ENCODE data around the gene LDLRAD3.
A peak's percentile ranks its signal among the peaks of the same experiment; 100 is the strongest.
"Not testable (repeated sequence)": the region's sequence is repeated elsewhere in the genome, so short reads cannot be mapped to it uniquely, and the experiment has no call there.

LDLRAD3 gene

GRCh38 chr11:36167073-36167472 is 223.2 kb downstream of the LDLRAD3 start:
- no peak for TF ChIP-seq CTCF (IDR thresholded peaks at IDR 0.05; ENCODE audit: unreplicated experiment in 3 of 3)
- Mint-ChIP-seq H3K4me3 (no peak overlapping the region), H3K9me3 (peaks cover 13% of the 10 kb centered on the region), H3K27ac (peak overlapping the region in 2 of 3 experiments; percentile 87 to 90), H3K36me3 (ENCODE audit: low read depth) (peaks cover 29% of the 10 kb centered on the region), H3K4me1 (peaks cover 64% of the 10 kb centered on the region), H3K27me3 (ENCODE audit: low read depth) (no peaks in the 10 kb centered on the region)

DNA sequence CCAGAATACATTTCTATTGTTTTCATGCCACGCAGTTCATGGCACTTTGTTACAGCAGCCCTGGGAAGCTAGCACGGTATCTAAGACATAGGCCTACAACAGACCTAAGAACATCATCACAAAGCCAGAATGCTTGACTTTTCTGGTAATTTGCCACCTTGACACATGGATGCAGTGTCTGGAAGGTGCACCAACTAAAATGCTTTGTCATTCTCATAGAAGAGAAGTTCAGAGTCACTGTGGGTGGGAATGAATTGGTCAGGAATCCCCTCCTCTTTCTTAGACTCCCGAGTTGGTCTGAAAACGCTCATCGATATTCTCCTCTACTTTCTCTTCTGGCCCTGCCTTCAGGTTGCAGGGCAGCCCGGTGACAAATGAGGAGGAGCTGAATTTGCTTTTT is 223.9 kb downstream of the LDLRAD3 start:
- Mint-ChIP-seq H3K36me3 (ENCODE audit: low read depth) (peaks cover 36% of the 10 kb centered on the region), H3K4me3 (no peak overlapping the region), H3K4me1 (peaks cover 57% of the 10 kb centered on the region), H3K27ac (peak overlapping the region in 2 of 3 experiments; percentile 29 to 90), H3K27me3 (ENCODE audit: low read depth) (no peaks in the 10 kb centered on the region), H3K9me3 (peaks cover 20% of the 10 kb centered on the region)
- no peak for TF ChIP-seq CTCF (IDR thresholded peaks at IDR 0.05; ENCODE audit: unreplicated experiment in 3 of 3)

DNA sequence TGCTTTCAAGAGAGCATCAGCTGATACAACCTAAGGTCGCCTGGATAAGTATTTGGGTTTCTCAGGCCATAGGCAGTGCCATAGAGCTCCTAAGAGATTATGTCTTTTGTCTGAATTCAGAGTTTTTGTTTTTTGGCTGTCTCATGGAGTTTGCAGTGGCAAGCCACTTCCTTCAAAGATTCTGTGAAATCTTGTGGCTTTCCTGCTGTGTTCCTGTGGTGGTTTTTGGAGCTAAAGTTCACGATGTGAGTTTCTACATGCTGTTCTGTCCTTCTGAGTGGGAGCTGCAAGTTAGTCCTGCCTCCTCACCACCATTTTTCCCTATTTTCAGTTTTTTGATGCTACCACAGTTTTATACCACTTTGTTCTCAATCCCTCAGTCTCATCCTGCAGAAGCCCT is 234.0 kb downstream of the LDLRAD3 start:
- Mint-ChIP-seq H3K4me3 (no peak overlapping the region), H3K27me3 (ENCODE audit: low read depth) (no peaks in the 10 kb centered on the region), H3K9me3 (peaks cover 28% of the 10 kb centered on the region), H3K27ac (no peak overlapping the region), H3K4me1 (peaks cover 5% of the 10 kb centered on the region), H3K36me3 (ENCODE audit: low read depth) (peaks cover 46% of the 10 kb centered on the region)
- no peak for TF ChIP-seq CTCF (IDR thresholded peaks at IDR 0.05; ENCODE audit: unreplicated experiment in 3 of 3)

DNA sequence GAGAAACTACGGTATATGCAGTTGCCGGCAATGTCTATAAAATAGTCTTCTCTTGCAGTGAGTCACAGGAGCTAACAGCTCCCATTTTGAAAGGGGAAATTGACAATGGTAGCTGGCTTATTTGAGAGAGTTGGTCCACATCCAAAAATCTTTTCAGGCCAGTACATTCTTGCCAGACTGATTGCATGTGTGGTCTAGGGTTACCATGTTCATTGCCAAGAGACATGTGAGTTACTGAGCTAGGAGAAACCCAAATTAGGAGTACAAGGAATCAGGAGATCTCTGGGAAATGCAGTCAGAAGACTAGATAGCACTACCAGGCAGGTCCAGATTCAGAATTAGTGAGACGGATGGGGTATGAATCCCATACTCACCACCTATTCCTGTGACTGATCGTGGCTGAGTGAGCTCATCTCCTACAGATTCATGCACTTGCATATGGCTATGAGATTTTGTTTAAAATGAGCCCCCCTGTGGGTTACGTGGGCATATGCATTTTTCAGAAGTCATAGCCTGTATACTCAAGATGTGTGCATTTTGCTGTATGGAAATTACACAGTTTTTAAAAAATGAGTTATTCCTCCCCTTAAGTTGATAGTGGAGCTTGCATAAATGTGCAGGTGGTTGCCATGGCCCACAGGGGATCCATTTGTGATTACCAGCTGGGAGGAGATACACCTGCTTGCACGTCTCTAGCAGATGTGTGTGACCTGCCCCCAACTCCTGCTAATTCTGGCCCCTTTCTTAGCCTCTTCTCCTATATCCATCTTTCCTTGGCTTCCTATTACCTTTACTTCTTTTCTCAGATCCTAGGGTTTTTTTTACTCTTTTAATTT is 242.7 kb downstream of the LDLRAD3 start:
- Mint-ChIP-seq H3K27ac (peak overlapping the region in 2 of 3 experiments; percentile 75 to 89), H3K36me3 (ENCODE audit: low read depth) (peaks cover 15% of the 10 kb centered on the region)
- no peak for TF ChIP-seq CTCF (IDR thresholded peaks at IDR 0.05; ENCODE audit: unreplicated experiment in 3 of 3)

GRCh38 chr11:36187622-36188021 is 243.8 kb downstream of the LDLRAD3 start:
- TF ChIP-seq CTCF (IDR thresholded peaks at IDR 0.05; ENCODE audit: unreplicated experiment in 3 of 3) = no peak
- peak overlapping the region in 1 of 3 experiments; percentile 89 for H3K27ac Mint-ChIP-seq
- H3K36me3 Mint-ChIP-seq (ENCODE audit: low read depth) = peaks cover 14% of the 10 kb centered on the region
- H3K9me3 Mint-ChIP-seq = no peaks in the 10 kb centered on the region
- no peak overlapping the region for H3K4me3 Mint-ChIP-seq
- no peaks in the 10 kb centered on the region for H3K27me3 Mint-ChIP-seq (ENCODE audit: low read depth)
- H3K4me1 Mint-ChIP-seq = peaks cover 48% of the 10 kb centered on the region

More for the DNA sequence above, 242.7 kb downstream of the LDLRAD3 start:
- Mint-ChIP-seq H3K4me1 (peaks cover 44% of the 10 kb centered on the region), H3K9me3 (no peaks in the 10 kb centered on the region), H3K27me3 (ENCODE audit: low read depth) (no peaks in the 10 kb centered on the region), H3K4me3 (no peak overlapping the region)

GRCh38 chr11:36189735-36190134 is 245.9 kb downstream of the LDLRAD3 start:
- not testable (repeated sequence) for H3K4me3 Mint-ChIP-seq; H3K27ac Mint-ChIP-seq; H3K9me3 Mint-ChIP-seq; H3K27me3 Mint-ChIP-seq (ENCODE audit: low read depth); H3K36me3 Mint-ChIP-seq (ENCODE audit: low read depth)
- peaks cover 60% of the 10 kb centered on the region for H3K4me1 Mint-ChIP-seq

Measured in nephron (organoid).